Measurements from ENCODE around the gene MS4A13.
"Not testable (repeated sequence)": the region's sequence is repeated elsewhere in the genome, so short reads cannot be mapped to it uniquely, and the experiment has no call there.

The MS4A13 gene

GRCh38 chr11:60532383-60532782 is 17.2 kb downstream of the MS4A13 start:
- DNase-seq: not testable (repeated sequence)

GRCh38 chr11:60538627-60539026 is 23.4 kb downstream of the MS4A13 start:
- DNase-seq: not testable (repeated sequence)

- DNase-seq: no peak
Observed at GRCh38 chr11:60544077-60544476, 28.9 kb downstream of the MS4A13 start.

- no peak for DNase-seq
Observed at GRCh38 chr11:60561254-60561653, 46.1 kb downstream of the MS4A13 start.

- no peak for DNase-seq
Observed at GRCh38 chr11:60563553-60564235, 48.5 kb downstream of the MS4A13 start.

- no peak for DNase-seq
Observed at GRCh38 chr11:60566776-60567175, 51.6 kb downstream of the MS4A13 start.

- DNase-seq: no peak
Observed at GRCh38 chr11:60570970-60571369, 55.8 kb downstream of the MS4A13 start.

GRCh38 chr11:60589611-60590010 is 74.4 kb downstream of the MS4A13 start:
- DNase-seq: no peak
